Adrenal gland (tissue), 5 donors: Measurements from ENCODE around the gene ANKS1A.

Experiments
- POLR2A ChIP-seq, 2 donors: fragments of 450-650 bp; IDR thresholded peaks; one replicate each; pipeline ENCODE4 v1.6.1; 2017; ENCODE audit warnings: antibody characterized with exemption in 2 of 2, mild to moderate bottlenecking in 2 of 2, moderate library complexity in 1 of 2
- TF ChIP-seq, protein P1 (sequence below), 6 experiments: fragments of 450-650 bp in 4 of 6; fragments of 200-600 bp in 2 of 6; sonication (generic) in 1 of 6; IDR thresholded peaks; 1 replicate in 5 of 6; 2 replicates in 1 of 6; pipeline versions ENCODE4 v1.5.1 to v1.8.0; 2016 to 2021; ENCODE audit warnings: antibody characterized with exemption in 6 of 6, mild to moderate bottlenecking in 2 of 6, moderate library complexity in 1 of 6
- donor health status: DM: no; HTN: no; CAD: no.

DNA sequence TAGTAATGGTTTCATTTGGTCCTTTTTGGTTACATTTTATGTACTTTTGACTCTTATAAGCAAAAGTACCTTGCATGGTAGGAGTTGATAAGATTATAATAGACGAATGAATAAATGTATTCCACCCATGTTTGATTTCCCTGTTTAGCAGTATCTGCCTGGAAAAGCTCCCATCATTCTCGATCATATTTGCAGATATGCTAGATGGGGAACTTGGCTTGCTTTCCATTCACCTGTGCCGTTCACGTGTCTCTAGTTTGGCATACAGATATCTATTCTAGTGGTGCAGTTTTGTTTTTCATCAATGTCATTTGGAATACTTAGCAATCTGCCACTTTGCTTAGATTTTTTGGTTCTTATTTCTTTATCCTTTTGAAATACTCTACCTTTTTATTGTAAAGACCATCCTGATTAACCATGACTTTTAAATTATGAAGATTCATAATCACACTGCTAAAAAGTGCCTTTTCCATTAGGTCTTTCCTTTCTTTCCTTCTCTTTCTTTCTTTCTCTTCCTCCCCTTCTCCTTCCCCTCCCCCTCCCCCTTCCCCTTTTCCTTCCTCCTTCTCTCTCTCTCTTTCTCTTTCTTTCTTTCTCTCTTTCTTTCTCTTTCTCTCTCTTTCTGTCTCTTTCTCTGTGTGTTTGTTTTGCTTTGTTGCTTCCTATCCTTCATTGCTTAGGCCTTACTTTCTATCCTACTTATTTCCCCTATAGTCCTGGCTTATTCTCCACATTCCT is 40.4 kb downstream of the ANKS1A start:
- TF ChIP-seq, protein P1, sequence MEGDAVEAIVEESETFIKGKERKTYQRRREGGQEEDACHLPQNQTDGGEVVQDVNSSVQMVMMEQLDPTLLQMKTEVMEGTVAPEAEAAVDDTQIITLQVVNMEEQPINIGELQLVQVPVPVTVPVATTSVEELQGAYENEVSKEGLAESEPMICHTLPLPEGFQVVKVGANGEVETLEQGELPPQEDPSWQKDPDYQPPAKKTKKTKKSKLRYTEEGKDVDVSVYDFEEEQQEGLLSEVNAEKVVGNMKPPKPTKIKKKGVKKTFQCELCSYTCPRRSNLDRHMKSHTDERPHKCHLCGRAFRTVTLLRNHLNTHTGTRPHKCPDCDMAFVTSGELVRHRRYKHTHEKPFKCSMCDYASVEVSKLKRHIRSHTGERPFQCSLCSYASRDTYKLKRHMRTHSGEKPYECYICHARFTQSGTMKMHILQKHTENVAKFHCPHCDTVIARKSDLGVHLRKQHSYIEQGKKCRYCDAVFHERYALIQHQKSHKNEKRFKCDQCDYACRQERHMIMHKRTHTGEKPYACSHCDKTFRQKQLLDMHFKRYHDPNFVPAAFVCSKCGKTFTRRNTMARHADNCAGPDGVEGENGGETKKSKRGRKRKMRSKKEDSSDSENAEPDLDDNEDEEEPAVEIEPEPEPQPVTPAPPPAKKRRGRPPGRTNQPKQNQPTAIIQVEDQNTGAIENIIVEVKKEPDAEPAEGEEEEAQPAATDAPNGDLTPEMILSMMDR (IDR thresholded peaks at IDR 0.05) = no peak
- TF ChIP-seq POLR2A (IDR thresholded peaks at IDR 0.05) = no peak
